HG03565 (cell line): ENCODE measurements around the gene LUC7L2.
"Not testable (repeated sequence)": the region's sequence is repeated elsewhere in the genome, so short reads cannot be mapped to it uniquely, and the experiment has no call there.

Experiments used
- ATAC-seq: cut with Tn5 transposase; IDR thresholded peaks from one replicate; pipeline ENCODE4 v1.9.1; 2021; ENCODE audit warnings: mild to moderate bottlenecking, moderate library complexity; ENCODE audit not compliant: unreplicated experiment

The LUC7L2 gene

GRCh38 chr7:139394540-139394939 lies 34.8 kb downstream of the LUC7L2 start:
- no peak for ATAC-seq

DNA sequence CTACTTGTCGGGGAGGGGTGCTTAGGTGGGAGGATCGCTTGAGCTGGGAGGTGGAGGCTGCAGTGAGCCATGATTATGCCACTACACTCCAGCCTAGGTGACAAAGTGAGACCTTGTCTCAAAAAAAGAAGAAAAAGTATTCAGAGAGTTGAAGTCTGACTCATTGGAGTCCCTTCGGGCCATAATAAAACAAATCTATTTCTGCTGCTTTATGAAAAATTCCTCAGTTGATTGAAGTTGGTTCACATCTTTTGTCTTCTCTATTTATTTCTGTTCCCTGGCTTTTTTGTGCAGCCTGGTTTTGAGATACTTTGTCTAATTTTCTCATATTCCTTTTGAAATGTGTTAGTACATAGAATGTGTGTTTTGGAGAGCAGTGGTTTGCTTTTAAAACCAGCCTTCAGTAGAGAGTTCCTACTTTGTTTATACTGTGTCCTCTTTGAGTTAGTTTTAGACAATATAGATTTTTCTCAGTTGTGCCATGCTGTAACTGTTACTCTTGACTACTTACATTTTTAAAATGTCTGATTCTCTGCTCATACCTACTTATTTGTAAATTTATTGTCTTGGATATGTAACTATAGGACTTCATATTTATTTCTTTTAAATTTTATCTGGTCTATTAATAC lies 36.7 kb downstream of the LUC7L2 start:
- no peak for ATAC-seq

- no peak for ATAC-seq
Measured at GRCh38 chr7:139397192-139397591, 37.5 kb downstream of the LUC7L2 start.

GRCh38 chr7:139403601-139404000 lies 43.9 kb downstream of the LUC7L2 start:
- ATAC-seq: no peak

DNA sequence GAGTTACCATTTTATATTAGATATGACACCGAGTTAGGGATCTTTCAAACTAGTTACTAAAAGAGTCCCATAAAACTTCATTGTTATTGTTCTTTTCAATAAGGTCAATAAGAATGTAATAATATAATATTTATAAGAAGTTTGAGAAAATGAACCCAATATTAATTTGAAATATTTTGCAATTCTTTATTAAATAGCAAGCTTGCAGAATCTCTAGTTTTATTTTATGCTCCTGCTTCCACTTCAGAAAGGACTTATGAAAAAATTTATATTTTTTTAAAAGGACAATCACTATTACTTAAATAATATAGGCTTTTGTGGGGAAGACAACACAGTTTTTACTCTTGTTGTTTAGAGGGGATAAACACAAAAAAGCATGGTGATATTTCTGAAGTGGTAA lies 47.9 kb downstream of the LUC7L2 start:
- no peak for ATAC-seq

- not testable (repeated sequence) for ATAC-seq
Measured at GRCh38 chr7:139414743-139415402, 55.2 kb downstream of the LUC7L2 start.

- ATAC-seq: no peak
Measured at GRCh38 chr7:139416405-139416804, 56.7 kb downstream of the LUC7L2 start.

DNA sequence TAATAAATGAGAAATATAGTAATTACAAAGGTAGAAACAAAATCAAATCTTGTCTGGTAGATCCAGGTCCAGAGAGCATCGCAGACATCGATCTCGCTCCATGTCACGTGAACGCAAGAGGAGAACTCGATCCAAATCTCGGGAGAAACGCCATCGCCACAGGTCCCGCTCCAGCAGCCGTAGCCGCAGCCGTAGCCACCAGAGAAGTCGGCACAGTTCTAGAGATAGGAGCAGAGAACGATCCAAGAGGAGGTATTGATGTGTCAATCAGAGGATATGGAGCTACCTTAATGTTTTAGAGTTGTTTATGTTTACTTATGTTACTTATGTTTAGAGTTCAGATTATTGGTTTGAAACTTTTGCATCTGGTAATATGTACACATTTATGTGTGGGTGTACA lies 57.8 kb downstream of the LUC7L2 start:
- no peak for ATAC-seq

- ATAC-seq: no peak
Measured at GRCh38 chr7:139421123-139421522, 61.4 kb downstream of the LUC7L2 start.

DNA sequence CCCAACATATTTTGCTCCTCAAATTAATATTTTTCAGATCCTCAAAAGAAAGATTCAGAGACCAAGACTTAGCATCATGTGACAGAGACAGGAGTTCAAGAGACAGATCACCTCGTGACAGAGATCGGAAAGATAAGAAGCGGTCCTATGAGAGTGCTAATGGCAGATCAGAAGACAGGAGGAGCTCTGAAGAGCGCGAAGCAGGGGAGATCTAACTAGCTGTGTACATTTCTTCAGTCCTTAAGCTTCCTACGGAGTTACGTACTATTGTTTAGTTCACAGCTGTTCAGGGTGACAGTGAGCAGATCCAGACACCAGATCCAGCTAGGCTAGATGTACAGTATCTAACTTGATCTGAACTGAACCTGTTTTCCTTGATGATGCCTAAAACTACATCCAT lies 62.4 kb downstream of the LUC7L2 start:
- ATAC-seq: no peak

GRCh38 chr7:139423091-139423490 lies 63.4 kb downstream of the LUC7L2 start:
- ATAC-seq: no peak

DNA sequence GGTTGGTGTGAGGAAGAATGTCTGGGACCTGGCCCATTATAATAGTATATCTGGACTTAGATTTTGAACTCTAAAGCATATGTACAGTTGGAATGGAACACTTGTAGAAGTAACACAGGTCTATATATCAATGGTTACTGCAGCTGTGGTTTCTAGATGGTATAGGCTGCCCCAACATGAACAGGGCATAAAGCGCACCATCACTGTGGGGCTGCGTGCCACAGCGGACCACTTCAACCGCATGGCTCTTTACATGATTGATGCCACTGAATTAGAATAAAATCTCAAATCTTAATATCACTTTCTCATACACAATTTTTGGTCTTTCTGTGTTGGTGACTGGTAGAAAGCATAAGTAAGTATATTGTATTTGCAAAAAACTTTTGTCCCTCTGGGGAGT lies 64.3 kb downstream of the LUC7L2 start:
- ATAC-seq: no peak

GRCh38 chr7:139425701-139426100 lies 66.0 kb downstream of the LUC7L2 start:
- not testable (repeated sequence) for ATAC-seq

- no peak for ATAC-seq
Measured at GRCh38 chr7:139426258-139427028, 66.7 kb downstream of the LUC7L2 start.

DNA sequence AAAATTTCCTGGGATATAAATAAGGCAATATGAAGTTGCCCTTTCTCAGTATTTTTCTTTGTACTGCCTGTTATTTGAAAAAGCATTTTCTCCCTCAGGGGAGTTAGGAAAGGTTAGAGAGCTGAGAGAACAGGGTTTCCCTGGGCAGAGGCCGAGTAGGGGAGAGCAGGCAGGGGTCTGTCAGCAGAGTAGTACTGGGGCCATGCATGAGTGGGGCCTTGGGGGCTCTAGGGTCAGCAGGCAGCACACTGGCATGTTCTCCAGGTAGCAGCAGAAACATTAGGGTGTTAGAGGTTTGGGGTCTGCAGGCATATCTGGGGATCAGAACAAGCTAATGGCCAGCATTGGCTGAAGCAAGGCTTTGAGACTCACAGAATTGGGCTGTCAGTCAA lies 67.3 kb downstream of the LUC7L2 start:
- no peak for ATAC-seq

- no peak for ATAC-seq
Measured at GRCh38 chr7:139427788-139428187, 68.1 kb downstream of the LUC7L2 start.

- ATAC-seq: not testable (repeated sequence)
Measured at GRCh38 chr7:139429735-139430134, 70.0 kb downstream of the LUC7L2 start.

DNA sequence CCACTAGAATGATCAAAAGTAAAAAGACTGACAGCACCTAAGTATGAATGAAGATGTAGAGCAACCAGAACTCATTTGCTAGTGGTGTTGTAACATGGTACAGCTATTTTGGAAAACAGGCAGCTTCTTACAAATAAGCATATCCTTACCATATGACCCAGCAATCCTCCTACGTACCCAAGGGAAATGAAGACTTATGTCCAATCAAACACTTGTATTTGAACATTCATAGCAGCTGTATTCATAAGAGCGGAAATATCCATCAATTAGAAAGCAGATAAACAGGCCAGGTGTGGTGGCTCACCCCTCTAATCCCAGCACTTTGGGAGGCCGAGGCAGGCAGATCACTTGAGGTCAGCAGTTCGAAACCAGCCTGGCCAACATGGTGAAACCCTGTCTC lies 70.7 kb downstream of the LUC7L2 start:
- ATAC-seq: no peak

DNA sequence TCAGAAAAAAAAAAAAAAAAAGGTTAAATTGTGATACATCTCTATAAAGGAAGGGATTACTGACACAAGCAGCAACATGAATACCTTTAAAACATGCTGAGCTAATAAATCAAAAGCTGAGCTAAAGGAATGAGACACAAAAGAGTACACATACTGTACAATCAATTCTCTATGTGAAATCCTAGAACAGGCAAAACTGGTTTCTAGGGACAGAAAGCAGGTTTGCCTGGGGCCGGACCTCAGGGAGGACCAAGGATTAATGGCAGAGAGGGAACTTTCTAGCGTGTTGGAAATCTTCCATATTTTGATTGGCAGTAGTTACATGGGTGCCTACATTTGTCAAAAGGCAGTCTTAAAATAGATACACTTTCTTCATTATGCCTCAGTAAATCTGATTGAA lies 71.3 kb downstream of the LUC7L2 start:
- no peak for ATAC-seq

DNA sequence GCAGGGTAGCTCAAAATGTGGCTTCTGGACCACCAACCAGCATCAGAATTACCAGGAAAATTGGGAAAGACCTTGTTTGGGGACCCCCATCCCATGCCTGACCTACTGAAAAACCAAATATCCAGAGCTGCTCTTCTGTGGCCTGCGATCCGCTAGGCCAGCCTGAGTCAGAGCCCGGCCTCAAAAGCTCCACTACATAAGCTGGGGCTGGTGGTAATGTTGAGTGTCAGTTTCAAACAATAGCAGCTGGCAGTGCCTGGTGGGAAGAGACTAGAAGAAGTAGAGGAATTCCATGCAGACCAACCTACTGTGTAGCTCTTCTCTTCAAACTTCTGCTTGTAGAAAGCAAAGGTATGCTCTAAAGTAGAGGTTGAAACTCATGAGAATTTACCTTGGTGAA lies 71.8 kb downstream of the LUC7L2 start:
- no peak for ATAC-seq

DNA sequence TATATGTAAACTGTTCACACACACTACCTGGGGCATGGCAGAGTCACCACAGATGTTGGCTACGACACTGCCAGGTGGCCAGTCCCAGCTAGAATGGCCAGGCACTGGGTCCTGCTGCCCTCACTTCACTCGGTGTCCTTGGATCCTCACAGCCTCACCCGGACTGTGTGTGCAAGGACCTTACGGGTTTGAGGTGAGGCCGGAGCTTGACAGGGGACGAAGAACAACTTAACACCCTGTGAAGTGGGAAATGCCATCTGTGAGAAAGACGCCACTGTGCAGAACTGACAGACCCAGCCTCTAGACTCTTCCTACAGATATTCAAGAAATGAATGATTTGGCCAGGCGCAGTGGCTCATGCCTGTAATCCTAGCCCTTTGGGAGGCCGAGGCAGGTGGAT lies 77.1 kb downstream of the LUC7L2 start:
- ATAC-seq: no peak

GRCh38 chr7:139439375-139439774 lies 79.7 kb downstream of the LUC7L2 start:
- no peak for ATAC-seq
